ENCODE data around the gene KCNK5. TPM values are rescaled to one million over a fixed set of nuclear protein-coding genes. Genes with fewer than 3 reads are reported as not detected.

KCNK5 gene
- total and polyA plus RNA-seq, 9 of the 15 experiments (the other 6 are each of a cell fraction or from before 2014, with no cell fraction given), result 1.5 to 45.8 (median 25.8) TPM

- Histone ChIP-seq H3K4me2 (ENCODE audit: insufficient read depth, low read length) (no peak overlapping the region), H3K27ac (ENCODE audit: extremely low read depth, low read depth, low read length) (no peak overlapping the region), H2AFZ (ENCODE audit: low read depth, low read length) (no peak overlapping the region), H3K9me3 (replicated peaks; ENCODE audit: control insufficient read depth, insufficient read depth, low read depth, low read length) (no peaks in the 10 kb centered on the region), H3K9ac (ENCODE audit: insufficient read depth in 1 of 2, low read depth in 2 of 2, low read length in 2 of 2) (no peak overlapping the region), H3K4me1 (replicated peaks in 1 of 2; ENCODE audit: control insufficient read depth in 2 of 2, insufficient read depth in 2 of 2, low read length in 2 of 2) (no peaks in the 10 kb centered on the region), H3K79me2 (ENCODE audit: control insufficient read depth, insufficient read depth, low read length) (no peaks in the 10 kb centered on the region), H3K36me3 (ENCODE audit: control insufficient read depth, insufficient read depth, low read length) (no peaks in the 10 kb centered on the region), H3K4me3 (no peak overlapping the region), H4K20me1 (replicated peaks; ENCODE audit: control insufficient read depth, insufficient read depth, low read length) (no peaks in the 10 kb centered on the region), H3K27me3 (ENCODE audit: control insufficient read depth in 2 of 2, insufficient read depth in 2 of 2, low read length in 2 of 2) (peaks cover 12 to 20% of the 10 kb centered on the region in 2 experiments; a peak in 3 of 5 replicates), H3K9me1 (ENCODE audit: control insufficient read depth, insufficient read depth, low read length) (no peaks in the 10 kb centered on the region)
- CTCF ChIA-PET (ENCODE audit: low intra/inter-chr PET ratio), result no interaction called here
- intact Hi-C loops (cut with micrococcal nuclease), result no loop called here
- ATAC-seq (no peak), FAIRE-seq (no peak), DNase-seq (ENCODE audit: extremely low read depth in 1 of 4, low spot score in 3 of 4) (no peak)
- WGBS (ENCODE audit: insufficient coverage, low coverage, missing lambda C conversion rate), result 0% methylated on average over 1 of the region's 1 CpG
- POLR2A ChIA-PET, result no interaction called here
- no TSS peak for BruUV-seq (replicated peaks)
- in situ Hi-C loops (cut with MboI), result no loop called here
- TF ChIP-seq SLC30A9 (CRISPR knock-in tag; IDR thresholded peaks at IDR 0.05), result no peak
- no peak for TF ChIP-seq MCM5 (IDR thresholded peaks at IDR 0.05; ENCODE audit: low read depth)
- TF ChIP-seq SMAD4 (CRISPR knock-in tag; conservative IDR thresholded peaks at IDR 0.05), result no peak
- no peak for TF ChIP-seq SRSF3 (IDR thresholded peaks at IDR 0.05; ENCODE audit: insufficient read depth, low read length)
- no peak for TF ChIP-seq HNRNPK (IDR thresholded peaks at IDR 0.05; ENCODE audit: low read depth, low read length, poor library complexity, severe bottlenecking)
- no peak for TF ChIP-seq MIER1 (IDR thresholded peaks at IDR 0.05; ENCODE audit: low read depth)
- no peak for TF ChIP-seq NR0B1 (IDR thresholded peaks at IDR 0.05; ENCODE audit: partially characterized antibody)
- no peak for TF ChIP-seq EHMT2 (IDR thresholded peaks at IDR 0.05)
- no peak for TF ChIP-seq KDM1A (IDR thresholded peaks at IDR 0.05)
- no peak for TF ChIP-seq ZNF316 (IDR thresholded peaks at IDR 0.05)
- no peak for TF ChIP-seq PHF21A (IDR thresholded peaks at IDR 0.05; ENCODE audit: borderline replicate concordance, low read depth)
- TF ChIP-seq TCFL5 (CRISPR knock-in tag; conservative IDR thresholded peaks at IDR 0.05), result no peak
- no peak for TF ChIP-seq BRF1 (IDR thresholded peaks at IDR 0.05; ENCODE audit: borderline replicate concordance, extremely low read depth, insufficient read length)
- no peak for TF ChIP-seq CBX8 (IDR thresholded peaks at IDR 0.05; ENCODE audit: borderline replicate concordance, extremely low read depth, low read depth, low read length, poor library complexity, severe bottlenecking)
- TF ChIP-seq ZNF740 (CRISPR knock-in tag; IDR thresholded peaks at IDR 0.05), result no peak
- no peak for TF ChIP-seq ZNF740 (tag; IDR thresholded peaks at IDR 0.05)
- no peak for TF ChIP-seq ETV5 (CRISPR knock-in tag; IDR thresholded peaks at IDR 0.05; ENCODE audit: low read depth)
- TF ChIP-seq CBX3 (IDR thresholded peaks at IDR 0.05; ENCODE audit: borderline replicate concordance in 1 of 2, low read length in 2 of 2), result no peak
- TF ChIP-seq TGIF2 (CRISPR knock-in tag; IDR thresholded peaks at IDR 0.05), result no peak
Measured at GRCh38 chr6:39144481-39145173, 84.6 kb downstream of the KCNK5 start.
